Measurements from ENCODE around the gene SMIM7.

Gene SMIM7

DNA sequence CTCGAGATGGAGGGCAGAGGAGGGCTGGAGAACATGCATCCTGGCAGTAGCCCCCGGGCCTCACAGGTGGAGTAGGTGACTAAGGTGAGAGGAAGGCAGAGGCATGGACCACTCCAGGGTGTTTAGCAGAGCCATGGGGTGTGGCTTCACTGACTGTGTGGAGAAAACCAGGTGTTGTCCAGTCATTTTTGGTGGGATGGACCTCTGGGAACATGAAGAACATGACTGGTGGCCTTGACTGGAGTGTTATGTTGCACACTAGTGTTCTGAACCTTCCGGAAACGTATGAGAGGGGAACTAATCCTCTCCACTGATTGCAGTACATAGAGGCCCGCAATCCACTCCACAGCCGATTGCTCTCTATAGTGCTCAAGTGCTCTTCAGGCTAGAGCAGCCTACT, 48.8 kb downstream of the SMIM7 start:
- DNase-seq (ENCODE audit: low read depth): no peak
- TF ChIP-seq, protein P1, sequence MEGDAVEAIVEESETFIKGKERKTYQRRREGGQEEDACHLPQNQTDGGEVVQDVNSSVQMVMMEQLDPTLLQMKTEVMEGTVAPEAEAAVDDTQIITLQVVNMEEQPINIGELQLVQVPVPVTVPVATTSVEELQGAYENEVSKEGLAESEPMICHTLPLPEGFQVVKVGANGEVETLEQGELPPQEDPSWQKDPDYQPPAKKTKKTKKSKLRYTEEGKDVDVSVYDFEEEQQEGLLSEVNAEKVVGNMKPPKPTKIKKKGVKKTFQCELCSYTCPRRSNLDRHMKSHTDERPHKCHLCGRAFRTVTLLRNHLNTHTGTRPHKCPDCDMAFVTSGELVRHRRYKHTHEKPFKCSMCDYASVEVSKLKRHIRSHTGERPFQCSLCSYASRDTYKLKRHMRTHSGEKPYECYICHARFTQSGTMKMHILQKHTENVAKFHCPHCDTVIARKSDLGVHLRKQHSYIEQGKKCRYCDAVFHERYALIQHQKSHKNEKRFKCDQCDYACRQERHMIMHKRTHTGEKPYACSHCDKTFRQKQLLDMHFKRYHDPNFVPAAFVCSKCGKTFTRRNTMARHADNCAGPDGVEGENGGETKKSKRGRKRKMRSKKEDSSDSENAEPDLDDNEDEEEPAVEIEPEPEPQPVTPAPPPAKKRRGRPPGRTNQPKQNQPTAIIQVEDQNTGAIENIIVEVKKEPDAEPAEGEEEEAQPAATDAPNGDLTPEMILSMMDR (IDR thresholded peaks at IDR 0.05; ENCODE audit: insufficient read depth, low read depth, low read length, missing control alignments): no peak
- no peak overlapping the region for H3K4me3 ChIP-seq (ENCODE audit: low read depth, low read length)

DNA sequence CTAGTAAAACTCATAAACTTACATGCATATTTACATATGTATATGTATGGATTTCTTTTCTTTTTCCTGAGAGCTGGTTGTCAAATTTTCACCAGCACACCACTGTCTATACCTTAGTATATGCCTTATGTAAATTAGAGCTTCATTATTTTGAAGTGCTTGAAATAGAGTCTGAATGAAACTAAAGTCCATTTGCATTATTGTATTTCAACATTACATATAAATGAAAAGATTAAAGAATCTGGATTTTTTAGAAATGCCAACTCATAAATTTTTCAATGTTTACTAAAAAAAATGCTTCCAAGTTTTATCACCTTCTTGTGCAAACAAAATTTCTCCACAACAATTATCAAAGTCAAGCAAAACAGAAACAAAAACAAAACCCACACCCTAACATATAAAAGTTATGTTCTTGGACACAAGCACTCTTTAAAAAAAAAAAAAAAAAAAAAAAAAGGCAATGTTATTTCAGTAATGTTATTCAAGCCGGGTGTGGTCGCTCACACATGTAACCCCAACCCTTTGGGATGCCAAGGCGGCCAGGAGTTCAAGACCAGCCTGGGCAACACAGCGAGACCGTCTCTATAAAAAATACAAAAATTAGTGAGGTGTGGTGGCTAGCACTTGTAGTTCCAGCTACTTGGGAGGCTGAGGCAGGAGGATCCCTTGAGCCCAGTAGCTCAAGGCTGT, 50.3 kb downstream of the SMIM7 start:
- TF ChIP-seq, protein P1 (IDR thresholded peaks at IDR 0.05; ENCODE audit: insufficient read depth, low read depth, low read length, missing control alignments): no peak
- no peak for DNase-seq (ENCODE audit: low read depth)
- H3K4me3 ChIP-seq (ENCODE audit: low read depth, low read length): no peak overlapping the region

DNA sequence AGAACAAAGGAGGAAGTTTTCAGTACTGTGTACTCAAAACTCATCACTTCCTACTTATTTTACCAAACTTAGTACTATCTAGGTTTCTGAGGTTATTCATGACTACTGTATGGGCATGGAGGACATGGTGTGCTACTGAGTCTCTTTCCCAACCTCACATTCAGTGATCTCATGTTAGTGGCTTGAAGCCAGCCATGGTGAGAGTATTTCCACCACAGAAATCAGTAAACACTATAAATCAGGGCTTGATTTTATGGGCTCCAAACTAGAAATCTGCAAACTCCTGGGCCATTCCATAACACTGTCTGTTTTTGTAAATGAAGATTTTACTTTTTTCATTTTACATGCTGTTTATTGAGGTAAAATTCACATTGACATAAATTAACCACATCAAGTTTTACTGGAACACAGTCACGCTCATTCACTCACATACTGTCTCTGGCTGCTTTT, 51.6 kb downstream of the SMIM7 start:
- TF ChIP-seq, protein P1 (IDR thresholded peaks at IDR 0.05; ENCODE audit: insufficient read depth, low read depth, low read length, missing control alignments): no peak
- DNase-seq (ENCODE audit: low read depth): no peak

DNA sequence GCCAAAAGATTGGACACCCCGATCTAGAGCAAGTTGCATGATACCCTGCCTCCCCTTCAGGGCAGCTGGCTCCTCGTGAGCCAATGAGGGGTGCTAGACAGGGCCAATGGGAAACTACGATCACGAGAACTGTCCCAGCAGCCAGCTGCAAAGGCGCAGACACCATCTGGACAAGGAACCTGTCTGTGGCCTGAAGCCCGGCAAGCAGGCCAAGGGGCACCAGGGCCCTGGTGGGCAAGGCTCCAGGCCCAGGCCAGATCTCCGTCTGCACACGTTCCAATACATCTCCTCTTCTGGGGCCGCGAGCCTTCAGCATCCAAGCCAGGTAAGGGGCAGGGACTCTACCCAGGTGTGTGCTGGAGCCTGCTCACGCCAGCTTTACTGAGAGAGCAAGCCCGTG, 52.1 kb downstream of the SMIM7 start:
- H3K4me3 ChIP-seq (ENCODE audit: low read depth, low read length): no peak overlapping the region
- TF ChIP-seq, protein P1 (IDR thresholded peaks at IDR 0.05; ENCODE audit: insufficient read depth, low read depth, low read length, missing control alignments): no peak
- no peak for DNase-seq (ENCODE audit: low read depth)

More for the DNA sequence above, 51.6 kb downstream of the SMIM7 start:
- no peak overlapping the region for H3K4me3 ChIP-seq (ENCODE audit: low read depth, low read length)

DNA sequence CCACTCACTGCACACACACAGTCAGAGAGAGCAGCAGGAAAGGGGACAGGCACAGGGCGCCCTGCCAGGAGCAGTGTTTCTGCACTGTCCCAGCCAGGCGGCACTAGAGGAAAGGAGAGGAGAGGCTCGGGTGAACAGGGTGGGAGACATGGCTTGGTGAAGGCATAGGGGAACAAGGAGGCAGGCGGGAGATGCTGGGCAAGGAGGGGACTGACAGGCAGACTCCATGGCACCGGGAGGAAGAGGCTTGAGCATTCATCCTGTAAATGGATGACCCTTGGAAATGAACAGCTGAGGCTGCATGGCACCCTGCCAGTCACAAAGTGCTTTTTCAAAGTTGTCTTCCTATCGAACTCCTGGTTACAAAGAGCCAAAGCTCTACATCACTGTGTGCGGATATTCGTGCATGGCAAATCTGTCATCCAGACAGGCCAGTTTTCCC, 54.4 kb downstream of the SMIM7 start:
- TF ChIP-seq, protein P1 (IDR thresholded peaks at IDR 0.05; ENCODE audit: insufficient read depth, low read depth, low read length, missing control alignments): no peak
- H3K4me3 ChIP-seq (ENCODE audit: low read depth, low read length): no peak overlapping the region
- no peak for DNase-seq (ENCODE audit: low read depth)

DNA sequence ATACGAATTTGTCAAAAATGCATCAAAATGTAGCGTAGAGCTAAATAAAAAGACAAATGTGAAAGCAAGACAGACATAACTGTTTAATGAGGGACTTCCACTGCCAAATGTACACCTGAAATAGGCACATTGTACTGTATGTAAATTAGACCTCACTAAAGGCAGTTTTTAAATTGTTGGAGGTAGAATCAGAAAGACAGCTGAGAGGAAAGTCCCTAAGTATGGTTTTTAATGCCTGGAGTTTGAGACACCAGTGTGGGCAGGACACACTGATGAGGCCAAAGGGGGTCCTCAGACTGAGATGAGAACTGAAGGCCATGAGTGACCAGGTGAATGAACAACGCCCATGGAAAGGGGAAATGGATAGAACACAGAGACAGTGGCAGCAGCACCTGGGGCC, 54.8 kb downstream of the SMIM7 start:
- DNase-seq (ENCODE audit: low read depth): no peak
- no peak overlapping the region for H3K4me3 ChIP-seq (ENCODE audit: low read depth, low read length)
- TF ChIP-seq, protein P1 (IDR thresholded peaks at IDR 0.05; ENCODE audit: insufficient read depth, low read depth, low read length, missing control alignments): no peak

DNA sequence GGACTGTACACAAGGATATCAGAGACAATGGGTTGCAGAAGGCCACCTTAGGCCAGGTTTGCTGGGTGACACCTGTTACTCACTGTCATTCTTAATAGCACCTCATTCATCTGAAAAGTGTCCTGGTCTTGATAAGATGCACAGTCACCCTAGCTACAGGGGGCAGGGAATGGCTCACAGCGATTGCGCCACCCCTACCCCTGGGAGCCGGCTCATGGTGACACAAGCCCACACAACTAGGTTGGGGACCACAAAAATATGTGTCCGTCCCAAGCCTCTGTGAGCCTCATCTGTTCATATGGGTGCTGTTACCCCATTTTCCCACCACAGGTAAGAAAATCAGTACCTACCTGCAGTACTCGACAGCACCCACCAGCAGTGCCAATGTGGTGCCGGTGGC, 55.3 kb downstream of the SMIM7 start:
- H3K4me3 ChIP-seq (ENCODE audit: low read depth, low read length): no peak overlapping the region
- DNase-seq (ENCODE audit: low read depth): no peak
- TF ChIP-seq, protein P1 (IDR thresholded peaks at IDR 0.05; ENCODE audit: insufficient read depth, low read depth, low read length, missing control alignments): no peak
